HG03103 (cell line): ENCODE measurements around the gene CCM2.

Experiments
- ATAC-seq: cut with Tn5 transposase; IDR thresholded peaks from one replicate; pipeline ENCODE4 v1.9.1; 2021; ENCODE audit warnings: low read depth; ENCODE audit not compliant: unreplicated experiment

The CCM2 gene

GRCh38 chr7:44967571-44968446 lies 32.2 kb upstream of the CCM2 start:
- no peak for ATAC-seq

DNA sequence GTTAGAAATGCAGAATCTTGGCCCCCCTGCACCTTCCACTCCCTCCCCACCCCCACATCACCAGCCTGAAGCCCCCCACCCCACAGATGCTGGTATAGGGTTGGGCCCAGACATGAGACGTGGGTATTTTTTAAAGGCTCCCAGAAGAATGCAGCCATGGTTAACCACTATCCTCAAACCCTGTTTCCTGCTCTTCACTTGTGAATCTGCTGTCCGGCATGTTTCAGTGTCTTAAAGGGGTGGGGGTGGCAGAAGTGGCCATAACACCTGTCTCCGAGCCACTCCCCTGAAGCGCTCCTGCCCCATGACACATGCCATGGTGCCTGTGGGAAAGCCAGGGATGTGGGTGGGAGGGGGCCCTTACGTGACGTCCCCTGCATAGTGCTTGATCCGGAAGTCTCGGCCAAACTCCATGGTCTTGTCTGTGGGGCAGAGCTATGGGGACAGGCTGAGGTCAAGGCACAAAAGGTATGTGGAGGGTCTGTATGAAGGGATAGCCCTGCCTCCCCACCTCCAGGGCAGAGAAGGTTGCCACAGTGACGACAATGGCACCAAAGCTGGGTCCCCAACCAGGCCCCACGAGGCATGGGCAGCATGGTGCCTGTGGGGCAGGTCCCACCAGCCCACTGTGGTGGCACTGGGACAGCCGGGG lies 30.8 kb upstream of the CCM2 start:
- no peak for ATAC-seq

DNA sequence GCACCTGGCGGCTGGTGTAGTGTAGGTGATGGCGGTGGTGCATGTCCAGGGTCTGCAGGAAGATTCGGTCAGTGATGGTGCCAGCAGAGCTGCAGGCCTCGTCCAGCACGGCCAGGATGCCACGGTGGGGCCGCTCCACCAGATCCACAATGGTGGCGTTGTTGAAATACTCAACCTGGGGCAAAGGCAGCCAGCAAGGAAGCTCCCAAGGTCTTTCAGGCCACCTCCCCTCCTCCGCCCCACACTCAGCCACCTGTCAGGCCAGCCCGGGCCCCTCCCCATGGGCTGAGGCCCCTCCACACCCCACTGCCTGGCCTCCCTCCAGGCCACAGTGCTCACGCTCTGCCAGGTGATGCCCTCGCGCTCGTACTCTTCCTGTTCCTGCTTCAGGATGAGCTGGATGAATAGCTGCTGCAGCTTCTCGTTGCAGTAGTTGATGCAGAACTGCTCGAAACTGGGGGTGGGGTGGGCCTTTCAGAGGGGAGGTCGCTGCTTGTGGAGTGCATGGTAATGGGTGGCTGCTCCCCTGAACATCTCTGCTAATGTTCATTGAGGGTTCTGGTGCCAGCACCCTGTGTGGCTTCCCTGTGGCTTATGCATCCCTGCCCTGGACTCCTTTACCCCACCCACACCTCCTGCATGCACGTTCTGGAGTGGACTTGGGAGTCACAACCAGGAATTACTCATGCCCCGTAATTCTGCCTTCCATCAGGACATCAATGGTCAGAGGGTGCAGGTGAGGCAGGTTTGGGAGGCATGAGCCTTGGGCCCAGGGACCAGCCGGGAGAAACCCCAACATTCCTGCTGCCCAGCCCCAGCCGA lies 30.1 kb upstream of the CCM2 start:
- no peak for ATAC-seq

DNA sequence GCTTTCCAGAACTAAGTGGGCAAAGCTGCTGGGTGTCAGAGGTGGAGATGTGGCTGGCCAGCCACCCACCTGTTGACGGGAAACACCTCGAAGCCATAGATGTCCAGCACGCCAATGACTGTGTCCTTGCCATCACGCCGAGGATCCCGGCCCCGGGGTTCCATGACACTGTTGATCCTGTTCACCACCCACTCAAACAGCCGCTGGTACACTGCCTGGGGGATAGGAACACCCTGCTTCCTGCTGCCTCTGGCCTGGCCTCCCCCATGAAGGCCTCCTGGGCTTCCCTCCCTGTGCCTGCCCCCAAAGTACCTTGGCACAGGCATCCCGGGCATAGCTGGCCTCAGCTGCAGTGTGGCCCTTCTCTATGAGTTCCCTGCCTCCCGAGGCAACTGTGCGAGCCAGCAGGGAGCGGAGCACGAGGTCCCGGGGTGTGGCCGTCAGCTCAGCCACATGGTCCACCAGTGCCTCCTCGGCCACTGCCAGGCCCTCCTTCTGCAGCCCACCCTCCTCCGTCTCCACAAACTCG lies 29.4 kb upstream of the CCM2 start:
- ATAC-seq, result no peak

DNA sequence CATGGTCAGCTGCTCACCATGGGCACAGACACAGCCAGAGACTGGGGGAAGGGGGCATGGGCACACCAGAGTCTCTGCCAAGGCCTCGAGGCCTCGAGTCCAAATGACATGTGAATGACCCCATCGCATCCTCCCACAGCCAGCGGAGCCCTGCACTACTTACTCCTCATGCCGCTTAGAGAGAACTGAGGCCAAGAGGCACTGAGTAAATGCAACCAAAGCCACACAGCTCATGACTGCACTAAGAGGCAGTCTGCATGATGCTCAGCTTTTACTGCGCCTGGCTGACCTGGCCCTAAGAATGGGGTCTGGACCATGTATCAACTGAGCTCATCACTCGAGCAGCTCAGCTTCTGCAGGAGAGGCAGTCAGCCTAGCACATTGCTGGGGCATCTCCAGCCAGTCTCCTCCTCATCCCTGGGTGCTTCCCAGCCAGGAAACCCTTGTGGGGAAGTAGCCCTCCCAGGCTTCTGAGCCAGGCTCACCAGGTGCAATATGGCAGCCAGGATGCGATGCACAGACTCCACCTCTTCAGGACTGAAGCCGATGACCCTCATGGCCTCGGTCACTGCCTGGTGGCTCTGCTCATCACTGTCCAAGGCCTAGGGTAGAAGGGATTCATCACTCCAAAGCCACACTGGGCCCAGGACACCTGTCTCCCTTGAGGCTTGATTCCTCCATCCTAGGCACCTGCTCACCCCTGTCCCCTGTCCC lies 28.7 kb upstream of the CCM2 start:
- ATAC-seq, result no peak

- ATAC-seq, result no peak
These were observed 28.0 kb upstream of the CCM2 start for GRCh38 chr7:44971902-44972441.

GRCh38 chr7:44972562-44972961 lies 27.4 kb upstream of the CCM2 start:
- ATAC-seq, result no peak

GRCh38 chr7:44973610-44974401 lies 26.2 kb upstream of the CCM2 start:
- ATAC-seq, result no peak

GRCh38 chr7:44974549-44974948 lies 25.5 kb upstream of the CCM2 start:
- no peak for ATAC-seq

GRCh38 chr7:44975331-44976039 lies 24.5 kb upstream of the CCM2 start:
- no peak for ATAC-seq

GRCh38 chr7:44976040-44976745 lies 23.8 kb upstream of the CCM2 start:
- no peak for ATAC-seq

DNA sequence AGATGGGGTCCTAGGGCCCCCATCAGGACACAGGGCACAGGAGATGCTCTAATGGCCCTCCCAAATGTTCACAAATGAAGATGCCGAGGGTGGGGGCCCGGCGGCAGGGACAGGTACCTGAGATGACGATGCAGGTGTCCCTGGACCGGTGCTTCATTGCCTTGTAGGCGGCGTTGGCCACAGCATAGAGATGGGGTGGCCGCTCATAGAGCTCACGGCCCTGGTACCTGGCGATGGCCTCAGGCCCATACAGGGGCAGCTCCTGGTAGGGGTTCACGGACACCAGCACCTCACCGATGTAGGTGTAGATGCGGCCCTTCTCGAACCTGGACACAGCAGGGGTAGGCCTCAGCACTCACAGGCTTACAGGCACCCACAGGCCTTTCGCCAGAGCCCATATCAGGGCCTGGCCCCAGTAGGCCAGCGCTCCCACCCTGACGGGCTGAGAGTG lies 23.2 kb upstream of the CCM2 start:
- ATAC-seq, result no peak

GRCh38 chr7:44977304-44977958 lies 22.6 kb upstream of the CCM2 start:
- ATAC-seq, result no peak

GRCh38 chr7:44977959-44978335 lies 22.1 kb upstream of the CCM2 start:
- ATAC-seq, result no peak

GRCh38 chr7:44978511-44979366 lies 21.3 kb upstream of the CCM2 start, which contains the start of gene MYO1G:
TSS of gene MYO1G (minus strand) at chr7:44979015. CDS start at chr7:44978961, 54 bp downstream.
- ATAC-seq, result peak; percentile 55
